GM18508 (cell line): ENCODE data around the gene TP53I13.

Source experiments
- ATAC-seq: cut with Tn5 transposase; IDR thresholded peaks from one replicate; pipeline ENCODE4 v1.9.1; 2021; ENCODE audit warnings: moderate number of reproducible peaks; ENCODE audit not compliant: insufficient read depth, unreplicated experiment

TP53I13 gene

GRCh38 chr17:29591146-29591736 is 22.7 kb downstream of the TP53I13 start:
- ATAC-seq, result no peak

- no peak for ATAC-seq
These were observed 23.5 kb downstream of the TP53I13 start for GRCh38 chr17:29591737-29592608.

GRCh38 chr17:29592850-29593551 is 24.5 kb downstream of the TP53I13 start, which contains the start of gene ANKRD13B:
Gene ANKRD13B, plus strand, starts transcription at chr17:29593132. Its CDS starts 490 bp downstream, at chr17:29593622.
- ATAC-seq, result no peak

DNA sequence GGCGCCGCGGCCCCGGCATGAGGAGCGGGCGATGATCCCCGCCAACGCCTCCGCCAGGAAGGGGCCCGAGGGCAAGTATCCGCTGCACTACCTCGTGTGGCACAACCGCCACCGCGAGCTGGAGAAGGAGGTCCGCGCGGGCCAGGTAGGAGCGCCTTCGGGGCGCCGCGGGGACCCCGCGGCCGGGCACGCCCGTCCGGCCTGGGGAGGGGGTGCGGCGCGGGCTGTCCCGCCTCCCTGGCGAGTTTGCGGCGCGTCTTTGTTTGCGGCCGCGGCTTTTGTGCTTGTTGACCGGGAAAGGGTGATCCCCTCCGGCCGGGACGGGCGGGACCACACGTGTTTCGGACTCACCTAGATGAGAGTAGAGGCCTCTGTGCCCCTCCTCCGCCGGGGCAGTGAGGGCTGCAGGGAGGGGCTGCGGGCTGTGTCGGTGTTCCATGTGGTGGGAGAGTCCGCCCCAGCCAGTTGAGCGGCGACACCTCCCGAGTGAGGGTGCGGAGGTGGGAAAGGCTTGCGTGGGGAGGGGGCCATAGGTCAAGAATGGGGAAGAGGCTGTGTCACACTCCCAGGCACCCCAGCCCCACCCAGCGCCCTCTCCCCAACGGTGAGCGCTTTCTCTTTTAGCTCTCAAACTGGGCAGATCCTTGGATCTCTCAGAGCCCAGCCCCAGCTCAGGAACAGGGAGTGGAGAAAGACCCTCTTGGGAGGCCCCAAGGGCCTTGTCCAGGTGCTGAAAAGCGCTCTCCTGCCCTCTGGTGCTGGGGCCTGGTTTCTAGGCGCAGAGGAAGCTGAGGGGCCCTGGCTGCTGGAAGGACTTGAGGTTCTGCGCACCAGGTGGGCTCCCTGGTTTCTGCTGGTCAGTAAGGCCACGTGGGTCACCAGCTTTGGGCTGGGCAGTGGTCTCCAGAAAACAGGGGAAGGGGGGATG is 25.4 kb downstream of the TP53I13 start:
- no peak for ATAC-seq

GRCh38 chr17:29594519-29595090 is 26.1 kb downstream of the TP53I13 start:
- ATAC-seq, result no peak

DNA sequence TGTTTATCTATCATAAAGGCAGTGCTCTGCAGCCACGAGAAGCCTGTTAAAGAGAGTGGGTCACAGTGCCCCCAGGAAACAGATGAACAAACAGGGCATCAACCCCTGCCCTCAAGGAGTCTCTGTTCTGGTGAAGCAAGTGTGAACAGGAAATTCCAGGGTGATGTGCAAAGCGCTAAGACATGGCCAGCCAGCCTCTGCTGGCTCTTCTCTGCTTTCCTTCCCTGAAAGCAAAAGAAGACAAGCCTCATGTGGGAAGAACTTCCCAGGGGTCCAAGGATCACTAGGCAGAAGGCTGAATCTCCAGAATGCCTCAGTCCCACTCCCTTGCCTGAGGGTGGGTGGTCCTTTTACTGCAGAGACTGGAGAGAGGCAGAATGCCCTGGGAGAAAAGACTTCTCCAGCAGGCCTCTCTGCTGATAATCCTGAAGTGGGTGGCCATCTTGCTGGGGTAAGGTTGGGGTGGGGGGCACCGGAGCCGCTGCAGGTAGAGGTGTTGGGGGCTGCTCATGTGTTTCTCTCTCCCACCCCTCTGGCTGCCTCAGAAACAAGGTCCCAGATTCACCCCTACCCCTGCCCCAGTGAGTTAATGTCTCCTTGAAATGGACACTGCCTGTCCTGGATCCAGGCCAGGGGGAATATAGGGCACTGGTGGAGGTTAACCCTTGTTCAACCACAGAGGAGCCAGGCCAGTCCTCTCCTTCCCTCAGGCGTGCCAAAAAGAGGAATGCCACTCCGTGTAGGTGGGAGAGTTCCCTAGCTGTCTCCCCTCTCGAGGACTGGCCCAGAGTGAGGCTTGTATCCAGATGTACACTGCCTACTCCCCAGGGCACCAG is 26.8 kb downstream of the TP53I13 start:
- no peak for ATAC-seq

DNA sequence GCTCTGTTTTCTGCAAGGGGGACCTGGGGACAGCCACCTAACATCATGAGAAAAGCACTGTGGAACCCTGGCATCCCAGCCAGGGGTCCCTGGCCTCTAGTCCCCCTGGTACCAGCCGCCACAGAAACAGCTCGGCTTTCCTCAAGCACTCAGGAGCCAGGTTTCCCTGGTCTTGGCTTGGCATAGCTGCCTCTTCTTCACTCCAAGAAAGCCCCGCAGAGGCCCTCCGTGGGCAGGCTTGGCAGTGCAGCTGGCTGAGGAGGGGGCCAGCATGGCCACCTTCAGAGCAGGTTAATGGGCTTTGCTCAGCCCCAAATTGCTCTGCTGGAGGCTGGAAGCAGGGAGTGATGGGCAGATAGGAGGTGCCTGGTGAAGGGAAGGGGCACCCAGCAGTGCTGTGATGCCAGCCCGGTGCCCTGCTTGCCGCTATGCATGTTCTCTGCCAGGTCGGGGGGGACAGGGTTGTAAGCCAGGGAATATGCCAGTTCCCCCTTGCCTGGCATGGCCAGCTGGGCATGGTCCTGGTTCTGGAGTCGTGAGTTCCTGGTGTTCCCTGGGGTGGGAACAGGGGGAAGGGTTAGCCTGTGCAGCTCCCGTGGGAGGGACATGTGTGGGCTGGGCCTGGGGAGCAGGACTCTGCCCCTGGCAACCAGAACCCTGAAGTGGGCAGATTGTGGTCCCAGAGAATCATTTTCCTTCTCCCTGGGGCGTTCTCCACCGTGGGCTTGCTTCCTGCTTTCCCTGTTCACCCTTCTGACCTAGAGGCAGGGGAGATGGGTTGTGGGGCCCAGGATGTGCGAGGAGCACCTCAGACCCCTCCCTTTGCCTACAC is 27.7 kb downstream of the TP53I13 start:
- no peak for ATAC-seq

- ATAC-seq, result no peak
These were observed 28.3 kb downstream of the TP53I13 start for GRCh38 chr17:29596811-29597210.

GRCh38 chr17:29597361-29598172 is 29.1 kb downstream of the TP53I13 start:
- no peak for ATAC-seq

- ATAC-seq, result no peak
These were observed 34.7 kb downstream of the TP53I13 start for GRCh38 chr17:29603109-29603674.

DNA sequence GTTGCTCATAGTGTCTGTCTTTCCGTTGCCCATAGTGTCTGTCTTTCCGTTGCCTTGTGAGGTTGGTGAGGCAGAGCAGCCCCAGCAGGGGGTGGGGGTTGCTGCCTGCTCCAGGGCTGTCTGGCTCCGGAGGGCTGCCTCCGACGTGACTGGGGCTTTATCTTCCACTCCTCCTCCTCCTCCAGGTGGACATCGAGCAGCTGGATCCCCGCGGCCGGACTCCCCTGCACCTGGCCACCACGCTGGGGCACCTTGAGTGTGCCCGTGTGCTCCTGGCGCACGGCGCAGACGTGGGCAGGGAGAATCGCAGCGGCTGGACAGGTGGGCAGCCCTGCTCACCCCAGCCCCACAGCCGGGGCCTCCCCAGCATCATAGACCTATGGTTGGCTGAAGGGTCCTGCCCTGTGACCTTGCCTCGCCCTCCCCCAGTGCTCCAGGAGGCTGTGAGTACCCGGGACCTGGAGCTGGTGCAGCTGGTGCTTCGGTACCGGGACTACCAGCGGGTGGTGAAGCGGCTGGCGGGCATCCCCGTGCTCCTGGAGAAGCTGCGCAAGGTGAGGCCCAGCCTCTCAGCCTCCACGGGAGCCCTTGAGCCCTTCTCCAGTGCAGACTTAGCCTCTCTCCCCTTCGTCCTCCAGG is 39.2 kb downstream of the TP53I13 start:
- no peak for ATAC-seq

DNA sequence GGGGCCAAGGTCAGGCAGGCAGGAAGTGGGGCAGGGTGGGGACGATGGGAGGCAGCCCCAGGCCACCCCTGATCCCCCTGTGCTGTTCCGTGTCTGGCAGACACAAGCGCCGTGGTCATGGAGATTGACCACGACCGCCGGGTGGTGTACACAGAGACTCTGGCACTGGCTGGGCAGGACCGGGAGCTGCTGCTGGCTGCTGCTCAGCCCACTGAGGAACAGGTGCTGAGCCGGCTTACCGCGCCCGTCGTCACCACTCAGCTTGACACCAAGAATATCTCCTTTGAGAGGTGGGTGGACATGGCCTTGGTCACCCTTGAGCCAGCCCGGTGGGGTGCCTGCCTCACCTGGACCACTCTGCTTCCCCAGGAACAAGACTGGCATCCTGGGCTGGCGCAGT is 40.5 kb downstream of the TP53I13 start:
- ATAC-seq, result no peak

GRCh38 chr17:29610395-29610794 is 41.9 kb downstream of the TP53I13 start:
- ATAC-seq, result no peak

GRCh38 chr17:29611351-29612093 is 43.0 kb downstream of the TP53I13 start:
- no peak for ATAC-seq

DNA sequence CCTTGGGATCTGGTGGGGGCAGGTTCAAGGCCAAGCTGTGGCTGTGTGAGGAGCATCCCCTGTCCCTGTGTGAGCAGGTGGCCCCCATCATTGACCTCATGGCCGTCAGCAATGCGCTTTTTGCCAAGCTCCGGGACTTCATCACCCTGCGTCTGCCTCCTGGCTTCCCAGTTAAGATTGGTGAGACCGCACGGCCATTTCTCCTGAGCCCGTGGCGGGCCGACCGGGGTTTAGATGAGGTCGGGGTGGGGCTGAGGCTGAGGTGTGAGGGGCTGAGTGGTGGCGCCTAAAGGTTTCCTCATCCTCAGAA is 43.5 kb downstream of the TP53I13 start:
- ATAC-seq, result no peak
